NCI-H524 treated with DMSO at 0.1 percent for 48 hours (cell line): ENCODE measurements around the gene NAA10.

Experiments
- DNase-seq: peaks from one replicate; lab custom pipeline; 2025; lab: John Stamatoyannopoulos, UW

NAA10 gene

GRCh38 chrX:153948002-153948466, 13.2 kb upstream of the NAA10 start:
- no peak for DNase-seq

GRCh38 chrX:153947009-153947769, 12.4 kb upstream of the NAA10 start:
- peak; percentile 13 for DNase-seq

- DNase-seq, result no peak
Measured at GRCh38 chrX:153945956-153946943, 11.4 kb upstream of the NAA10 start.

GRCh38 chrX:153944800-153945150, 9.9 kb upstream of the NAA10 start:
- no peak for DNase-seq

- DNase-seq, result no peak
Measured at GRCh38 chrX:153944140-153944799, 9.4 kb upstream of the NAA10 start, which contains the start of gene RENBP. RENBP (minus strand) TSS chrX:153944643; CDS start chrX:153944610, 33 bp downstream.

- DNase-seq, result no peak
Measured at GRCh38 chrX:153941336-153942252, 6.8 kb upstream of the NAA10 start.

- peak; percentile 74 for DNase-seq
Measured at GRCh38 chrX:153939573-153939972, 4.7 kb upstream of the NAA10 start.

- no peak for DNase-seq
Measured at GRCh38 chrX:153938226-153938786, 3.5 kb upstream of the NAA10 start.

GRCh38 chrX:153937056-153937455, 2.2 kb upstream of the NAA10 start:
- no peak for DNase-seq

GRCh38 chrX:153935326-153935851, 552 bp upstream of the NAA10 start:
- no peak for DNase-seq

- DNase-seq, result no peak
Measured at GRCh38 chrX:153934148-153934761, 582 bp downstream of the NAA10 start.

- DNase-seq, result no peak
Measured at GRCh38 chrX:153933748-153934147, 1.1 kb downstream of the NAA10 start.

GRCh38 chrX:153932220-153932915, 2.5 kb downstream of the NAA10 start:
- no peak for DNase-seq

- no peak for DNase-seq
Measured at GRCh38 chrX:153931748-153932147, 3.1 kb downstream of the NAA10 start.

GRCh38 chrX:153931151-153931550, 3.7 kb downstream of the NAA10 start:
- DNase-seq, result no peak

GRCh38 chrX:153930011-153930910, 4.6 kb downstream of the NAA10 start:
- no peak for DNase-seq

GRCh38 chrX:153929576-153929975, 5.3 kb downstream of the NAA10 start:
- DNase-seq, result no peak

GRCh38 chrX:153928846-153929245, 6.0 kb downstream of the NAA10 start:
- DNase-seq, result no peak
